ENCODE data around the gene CD22.

Gene CD22

GRCh38 chr19:35296644-35297514 is 32.1 kb upstream of the CD22 start:
- no peak for DNase-seq

- no peak for DNase-seq
These were observed 31.5 kb upstream of the CD22 start for GRCh38 chr19:35297515-35297848.

- DNase-seq: no peak
These were observed 31.1 kb upstream of the CD22 start for GRCh38 chr19:35297922-35298321.

- DNase-seq: no peak
These were observed 30.4 kb upstream of the CD22 start for GRCh38 chr19:35298561-35298972.

- DNase-seq: peak; percentile 49
These were observed 29.3 kb upstream of the CD22 start for GRCh38 chr19:35299523-35300338.

- DNase-seq: no peak
These were observed 28.7 kb upstream of the CD22 start for GRCh38 chr19:35300339-35300649.

- no peak for DNase-seq
These were observed 27.0 kb upstream of the CD22 start for GRCh38 chr19:35301961-35302360.

- DNase-seq: no peak
These were observed 26.5 kb upstream of the CD22 start for GRCh38 chr19:35302446-35302845.

GRCh38 chr19:35303357-35303915 is 25.6 kb upstream of the CD22 start:
- DNase-seq: no peak

GRCh38 chr19:35304036-35304435 is 25.0 kb upstream of the CD22 start:
- no peak for DNase-seq

GRCh38 chr19:35305181-35305580 is 23.8 kb upstream of the CD22 start:
- DNase-seq: no peak

GRCh38 chr19:35306473-35307246 is 22.3 kb upstream of the CD22 start:
- DNase-seq: no peak

- DNase-seq: no peak
These were observed 21.1 kb upstream of the CD22 start for GRCh38 chr19:35307931-35308330.

- no peak for DNase-seq
These were observed 20.1 kb upstream of the CD22 start for GRCh38 chr19:35308910-35309309.

GRCh38 chr19:35309481-35310279 is 19.3 kb upstream of the CD22 start:
- DNase-seq: no peak

GRCh38 chr19:35310331-35310730 is 18.7 kb upstream of the CD22 start:
- DNase-seq: no peak

- no peak for DNase-seq
These were observed 18.0 kb upstream of the CD22 start for GRCh38 chr19:35310811-35311465.

GRCh38 chr19:35311901-35312665 is 16.9 kb upstream of the CD22 start:
- no peak for DNase-seq

GRCh38 chr19:35313587-35313986 is 15.4 kb upstream of the CD22 start:
- no peak for DNase-seq

- DNase-seq: no peak
These were observed 15.0 kb upstream of the CD22 start for GRCh38 chr19:35314031-35314430.

GRCh38 chr19:35314858-35315470 is 14.0 kb upstream of the CD22 start:
- DNase-seq: no peak

Data from stimulated activated CD8-positive, alpha-beta memory T cell treated with anti-CD3 and anti-CD28 coated beads, Interleukin-4, amount 100 ng/mL, for 48 hours (primary cell).